ENCODE measurements around the gene RANBP17. TPM values are rescaled to one million over a fixed set of nuclear protein-coding genes. Genes with fewer than 3 reads are reported as not detected.

The RANBP17 gene
- total and polyA plus RNA-seq, 5 donors, result 0.72 to 7.1 (median 5.7) TPM

GRCh38 chr5:171246231-171246630 lies 384.4 kb downstream of the RANBP17 start:
- ATAC-seq (no peak), DNase-seq (no peak)
- no peaks in the 10 kb centered on the region for H3K27me3 ChIP-seq (ENCODE audit: control insufficient read depth, insufficient read depth)
- H3K9me3 ChIP-seq (ENCODE audit: control insufficient read depth, low read length), result no peaks in the 10 kb centered on the region
- intact Hi-C loops (cut with DNase I), result no loop called here
- H3K4me3 ChIP-seq (ENCODE audit: low read length), result no peak overlapping the region
- 89% methylated on average over 2 of the region's 2 CpGs for WGBS
- no peak overlapping the region for H3K27ac ChIP-seq (ENCODE audit: low read length)
- H3K4me1 ChIP-seq (ENCODE audit: control insufficient read depth, insufficient read depth, low read length), result no peaks in the 10 kb centered on the region

DNA sequence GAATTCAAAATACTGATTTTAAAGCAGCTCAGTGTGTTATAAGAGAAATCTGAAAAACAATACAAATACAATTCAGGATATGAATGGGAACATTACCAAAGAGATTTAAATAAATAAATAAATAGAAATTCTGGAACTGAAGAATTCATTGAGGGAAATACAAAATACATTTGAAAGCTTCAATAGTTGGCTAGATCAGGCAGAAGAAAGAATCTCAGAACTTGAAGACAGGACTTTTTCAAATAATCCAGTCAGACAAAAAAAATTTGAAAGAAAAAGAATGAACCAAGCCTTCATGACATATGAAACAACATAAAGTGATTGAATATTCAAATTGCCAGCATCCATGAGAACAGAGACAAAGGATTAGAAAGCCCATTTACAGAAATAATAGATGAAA lies 387.6 kb downstream of the RANBP17 start:
- DNase-seq, result no peak
- intact Hi-C loops (cut with DNase I), result no loop called here
- Histone ChIP-seq H3K27ac (ENCODE audit: low read length) (no peak overlapping the region), H3K4me3 (ENCODE audit: low read length) (no peak overlapping the region), H3K27me3 (ENCODE audit: control insufficient read depth, insufficient read depth) (no peaks in the 10 kb centered on the region), H3K9me3 (ENCODE audit: control insufficient read depth, low read length) (no peaks in the 10 kb centered on the region), H3K4me1 (ENCODE audit: control insufficient read depth, insufficient read depth, low read length) (no peaks in the 10 kb centered on the region)
- no peak for ATAC-seq

DNA sequence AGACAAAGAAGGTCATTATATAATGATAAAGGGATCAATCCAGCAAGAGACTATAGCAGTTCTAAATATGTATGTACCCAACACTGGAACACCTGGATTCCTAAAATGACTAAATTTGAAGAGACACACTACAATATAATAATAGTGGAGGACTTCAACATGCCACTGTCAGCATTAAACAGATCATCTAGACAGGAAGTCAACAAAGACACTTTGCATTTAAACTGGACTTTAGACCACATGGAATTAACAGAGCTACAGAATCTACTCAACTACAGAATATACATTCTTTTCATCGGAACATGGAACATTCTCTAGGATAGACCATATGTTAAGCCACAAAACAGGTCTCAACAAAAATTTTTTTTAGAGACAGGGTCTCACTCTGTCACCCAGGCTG lies 388.9 kb downstream of the RANBP17 start:
- 98% methylated on average over 1 of the region's 1 CpG for WGBS
- intact Hi-C loops (cut with DNase I), result no loop called here
- H3K4me1 ChIP-seq (ENCODE audit: control insufficient read depth, insufficient read depth, low read length), result no peaks in the 10 kb centered on the region

DNA sequence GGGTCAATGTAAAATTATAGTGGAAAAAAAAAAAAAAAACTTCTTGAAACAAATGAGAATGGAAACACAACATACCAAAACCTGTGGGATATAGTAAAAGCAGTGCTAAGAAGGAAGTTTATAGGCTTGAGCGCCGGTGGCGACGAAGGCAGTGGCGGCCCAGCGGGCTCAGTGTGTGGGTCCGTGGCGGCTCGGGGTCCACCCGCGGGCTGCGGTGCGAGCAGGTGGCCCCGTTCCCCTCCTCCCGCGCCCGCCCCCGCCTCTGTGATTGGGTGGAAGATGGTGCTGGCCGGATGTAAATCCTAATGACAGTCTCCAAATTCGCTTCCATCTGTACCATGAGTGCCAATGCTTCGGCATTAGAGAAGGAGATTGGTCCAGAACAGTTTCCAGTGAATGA lies 389.7 kb downstream of the RANBP17 start:
- Histone ChIP-seq H3K4me3 (ENCODE audit: low read length) (no peak overlapping the region), H3K9me3 (ENCODE audit: control insufficient read depth, low read length) (no peaks in the 10 kb centered on the region), H3K27ac (ENCODE audit: low read length) (no peak overlapping the region), H3K4me1 (ENCODE audit: control insufficient read depth, insufficient read depth, low read length) (no peaks in the 10 kb centered on the region), H3K27me3 (ENCODE audit: control insufficient read depth, insufficient read depth) (no peaks in the 10 kb centered on the region)
- DNase-seq (peak in 1 of 3 donors; percentile 35), ATAC-seq (no peak)
- intact Hi-C loops (cut with DNase I), result no loop called here
- 98% methylated on average over 21 of the region's 21 CpGs for whole genome bisulfite sequencing

More for the DNA sequence above, 388.9 kb downstream of the RANBP17 start:
- Histone ChIP-seq H3K27ac (ENCODE audit: low read length) (no peak overlapping the region), H3K4me3 (ENCODE audit: low read length) (no peak overlapping the region), H3K27me3 (ENCODE audit: control insufficient read depth, insufficient read depth) (no peaks in the 10 kb centered on the region), H3K9me3 (ENCODE audit: control insufficient read depth, low read length) (no peaks in the 10 kb centered on the region)
- DNase-seq (no peak), ATAC-seq (no peak)

- no peak overlapping the region for H3K4me3 ChIP-seq (ENCODE audit: low read length)
- ATAC-seq (no peak), DNase-seq (no peak)
- H3K4me1 ChIP-seq (ENCODE audit: control insufficient read depth, insufficient read depth, low read length), result no peaks in the 10 kb centered on the region
- WGBS, result 97% methylated on average over 6 of the region's 6 CpGs
- intact Hi-C loops (cut with DNase I), result no loop called here
- no peak overlapping the region for H3K27ac ChIP-seq (ENCODE audit: low read length)
- no peaks in the 10 kb centered on the region for H3K27me3 ChIP-seq (ENCODE audit: control insufficient read depth, insufficient read depth)
- H3K9me3 ChIP-seq (ENCODE audit: control insufficient read depth, low read length), result no peaks in the 10 kb centered on the region
Observed at GRCh38 chr5:171252674-171253073, 390.9 kb downstream of the RANBP17 start.

DNA sequence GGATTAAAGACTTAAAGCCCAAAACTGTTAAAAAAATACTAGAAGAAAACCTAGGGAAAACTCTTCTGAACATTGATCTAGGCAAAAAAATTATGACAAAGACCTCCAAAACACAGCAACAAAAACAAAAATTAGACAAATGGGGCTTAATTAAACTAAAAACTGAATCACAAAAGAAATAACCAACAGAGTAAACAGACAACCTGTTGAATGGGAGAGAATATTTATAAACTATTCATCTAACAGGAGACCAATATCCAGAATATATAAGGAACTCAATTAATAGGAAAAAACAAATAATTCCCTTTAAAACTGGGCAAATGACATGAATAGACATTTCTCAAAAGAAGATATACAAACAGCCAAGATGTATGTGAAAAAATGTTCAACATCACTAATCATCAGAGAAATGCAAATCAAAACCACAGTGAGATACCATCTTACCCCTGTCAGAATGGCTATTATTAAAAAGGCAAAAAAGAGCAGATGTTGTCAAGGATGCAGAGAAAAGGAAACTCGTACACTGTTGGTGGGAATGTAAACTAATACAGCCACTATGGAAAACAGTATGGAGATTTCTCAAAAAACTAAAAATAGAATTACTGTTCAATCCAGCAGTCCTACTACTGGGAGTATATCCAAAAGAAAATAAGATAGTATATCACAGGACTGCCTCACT lies 397.1 kb downstream of the RANBP17 start:
- ATAC-seq (no peak), DNase-seq (no peak)
- no peak overlapping the region for H3K4me3 ChIP-seq (ENCODE audit: low read length)
- H3K27me3 ChIP-seq (ENCODE audit: control insufficient read depth, insufficient read depth), result no peaks in the 10 kb centered on the region
- intact Hi-C loops (cut with DNase I), result no loop called here
- WGBS, result 67% methylated on average over 1 of the region's 1 CpG
- no peaks in the 10 kb centered on the region for H3K4me1 ChIP-seq (ENCODE audit: control insufficient read depth, insufficient read depth, low read length)
- no peak overlapping the region for H3K27ac ChIP-seq (ENCODE audit: low read length)
- no peaks in the 10 kb centered on the region for H3K9me3 ChIP-seq (ENCODE audit: control insufficient read depth, low read length)

- no peaks in the 10 kb centered on the region for H3K4me1 ChIP-seq (ENCODE audit: control insufficient read depth, insufficient read depth, low read length)
- no peaks in the 10 kb centered on the region for H3K27me3 ChIP-seq (ENCODE audit: control insufficient read depth, insufficient read depth)
- no peak for DNase-seq
- intact Hi-C loops (cut with DNase I), result no loop called here
- no peak overlapping the region for H3K27ac ChIP-seq (ENCODE audit: low read length)
- no peak for ATAC-seq
- WGBS, result 81% methylated on average over 1 of the region's 1 CpG
- no peak overlapping the region for H3K4me3 ChIP-seq (ENCODE audit: low read length)
- no peaks in the 10 kb centered on the region for H3K9me3 ChIP-seq (ENCODE audit: control insufficient read depth, low read length)
Observed at GRCh38 chr5:171261361-171261760, 399.5 kb downstream of the RANBP17 start.

GRCh38 chr5:171261904-171262303 lies 400.1 kb downstream of the RANBP17 start:
- Histone ChIP-seq H3K4me1 (ENCODE audit: control insufficient read depth, insufficient read depth, low read length) (no peaks in the 10 kb centered on the region), H3K9me3 (ENCODE audit: control insufficient read depth, low read length) (no peaks in the 10 kb centered on the region), H3K27me3 (ENCODE audit: control insufficient read depth, insufficient read depth) (no peaks in the 10 kb centered on the region), H3K27ac (ENCODE audit: low read length) (no peak overlapping the region), H3K4me3 (ENCODE audit: low read length) (no peak overlapping the region)
- ATAC-seq (no peak), DNase-seq (no peak)
- WGBS, result 90% methylated on average over 4 of the region's 4 CpGs
- intact Hi-C loops (cut with DNase I), result no loop called here

- intact Hi-C loops (cut with DNase I), result no loop called here
- Histone ChIP-seq H3K4me3 (ENCODE audit: low read length) (no peak overlapping the region), H3K27ac (ENCODE audit: low read length) (no peak overlapping the region), H3K27me3 (ENCODE audit: control insufficient read depth, insufficient read depth) (no peaks in the 10 kb centered on the region), H3K9me3 (ENCODE audit: control insufficient read depth, low read length) (no peaks in the 10 kb centered on the region), H3K4me1 (ENCODE audit: control insufficient read depth, insufficient read depth, low read length) (no peaks in the 10 kb centered on the region)
- ATAC-seq (no peak), DNase-seq (no peak)
Observed at GRCh38 chr5:171263181-171263580, 401.4 kb downstream of the RANBP17 start.

DNA sequence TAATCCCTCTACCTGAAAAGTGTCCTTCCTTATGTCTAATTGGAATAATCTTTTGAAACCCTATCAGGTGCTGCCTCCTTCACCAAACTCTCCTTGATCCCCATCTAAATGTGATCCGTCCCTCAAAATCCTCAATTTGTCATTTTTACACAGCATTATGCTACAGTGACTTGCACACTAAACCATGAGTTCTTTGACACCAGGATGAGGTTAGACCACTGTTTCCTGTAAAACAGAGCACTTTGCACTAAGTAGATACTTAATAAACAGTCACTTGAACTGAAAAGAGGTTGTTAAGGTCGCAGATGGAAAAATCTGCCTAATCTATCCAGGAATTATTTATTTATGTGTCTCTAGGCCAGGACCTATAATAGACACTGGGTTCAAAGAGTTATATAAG lies 403.0 kb downstream of the RANBP17 start:
- Histone ChIP-seq H3K4me1 (ENCODE audit: control insufficient read depth, insufficient read depth, low read length) (no peaks in the 10 kb centered on the region), H3K27me3 (ENCODE audit: control insufficient read depth, insufficient read depth) (no peaks in the 10 kb centered on the region), H3K27ac (ENCODE audit: low read length) (no peak overlapping the region), H3K4me3 (ENCODE audit: low read length) (no peak overlapping the region), H3K9me3 (ENCODE audit: control insufficient read depth, low read length) (no peaks in the 10 kb centered on the region)
- intact Hi-C loops (cut with DNase I), result no loop called here
- ATAC-seq (no peak), DNase-seq (no peak)
- 87% methylated on average over 2 of the region's 2 CpGs for WGBS

- intact Hi-C loops (cut with DNase I), result no loop called here
- ATAC-seq (no peak), DNase-seq (no peak)
- Histone ChIP-seq H3K4me3 (ENCODE audit: low read length) (no peak overlapping the region), H3K9me3 (ENCODE audit: control insufficient read depth, low read length) (no peaks in the 10 kb centered on the region), H3K27me3 (ENCODE audit: control insufficient read depth, insufficient read depth) (no peaks in the 10 kb centered on the region), H3K27ac (ENCODE audit: low read length) (no peak overlapping the region), H3K4me1 (ENCODE audit: control insufficient read depth, insufficient read depth, low read length) (no peaks in the 10 kb centered on the region)
- WGBS, result 82% methylated on average over 7 of the region's 7 CpGs
Observed at GRCh38 chr5:171268700-171269620, 407.1 kb downstream of the RANBP17 start.
